Measurements from ENCODE around the gene TMEM132C. TPM values are rescaled to one million over a fixed set of nuclear protein-coding genes. Genes with fewer than 3 reads are reported as not detected.

The TMEM132C gene
- total and polyA plus RNA-seq, 9 donors: 1.6 to 38.4 (median 9.4) TPM

- Histone ChIP-seq H3K27me3 (no peaks in the 10 kb centered on the region), H3K27ac (no peak overlapping the region), H3K36me3 (no peaks in the 10 kb centered on the region), H3K9me3 (no peaks in the 10 kb centered on the region), H3K4me3 (no peak overlapping the region), H3K4me1 (ENCODE audit: insufficient read depth) (no peaks in the 10 kb centered on the region)
- intact Hi-C loops (cut with DNase I): no loop called here
- no peak for TF ChIP-seq POLR2A (IDR thresholded peaks at IDR 0.05)
- TF ChIP-seq CTCF (IDR thresholded peaks at IDR 0.05): no peak
- no peak for TF ChIP-seq EP300 (IDR thresholded peaks at IDR 0.05)
- DNase-seq: no peak
- 57 to 82% (median 82%) methylated on average over 1 of the region's 1 CpG for WGBS, 3 donors
These were observed 132.3 kb downstream of the TMEM132C start for GRCh38 chr12:128399253-128399652.

GRCh38 chr12:128402486-128403243, 135.7 kb downstream of the TMEM132C start:
- H3K9me3 ChIP-seq: no peaks in the 10 kb centered on the region
- no peaks in the 10 kb centered on the region for H3K27me3 ChIP-seq
- H3K4me3 ChIP-seq: no peak overlapping the region
- DNase-seq: no peak
- H3K27ac ChIP-seq: no peak overlapping the region
- no peaks in the 10 kb centered on the region for H3K36me3 ChIP-seq
- 58 to 70% (median 62%) methylated on average over 16 of the region's 16 CpGs for WGBS, 3 donors
- no peak for TF ChIP-seq POLR2A (IDR thresholded peaks at IDR 0.05)
- TF ChIP-seq EP300 (IDR thresholded peaks at IDR 0.05): no peak
- TF ChIP-seq CTCF (IDR thresholded peaks at IDR 0.05): no peak
- intact Hi-C loops (cut with DNase I): no loop called here
- no peaks in the 10 kb centered on the region for H3K4me1 ChIP-seq (ENCODE audit: insufficient read depth)

- H3K4me1 ChIP-seq (ENCODE audit: insufficient read depth): no peaks in the 10 kb centered on the region
- no peaks in the 10 kb centered on the region for H3K36me3 ChIP-seq
- no peak overlapping the region for H3K4me3 ChIP-seq
- WGBS, 3 donors: 13 to 26% (median 18%) methylated on average over 9 of the region's 9 CpGs
- H3K27ac ChIP-seq: no peak overlapping the region
- H3K27me3 ChIP-seq: no peaks in the 10 kb centered on the region
- H3K9me3 ChIP-seq: no peaks in the 10 kb centered on the region
- intact Hi-C loops (cut with DNase I): no loop called here
- TF ChIP-seq EP300 (IDR thresholded peaks at IDR 0.05) (no peak), POLR2A (IDR thresholded peaks at IDR 0.05) (no peak), CTCF (IDR thresholded peaks at IDR 0.05) (no peak)
- no peak for DNase-seq
These were observed 141.7 kb downstream of the TMEM132C start for GRCh38 chr12:128408669-128409068.

GRCh38 chr12:128415036-128415560, 148.1 kb downstream of the TMEM132C start:
- H3K27ac ChIP-seq: no peak overlapping the region
- TF ChIP-seq POLR2A (IDR thresholded peaks at IDR 0.05) (no peak), EP300 (IDR thresholded peaks at IDR 0.05) (no peak), CTCF (IDR thresholded peaks at IDR 0.05) (no peak)
- no peaks in the 10 kb centered on the region for H3K36me3 ChIP-seq
- 91 to 93% (median 93%) methylated on average over 27 of the region's 27 CpGs for WGBS, 3 donors
- DNase-seq: no peak
- no peaks in the 10 kb centered on the region for H3K9me3 ChIP-seq
- intact Hi-C loops (cut with DNase I): no loop called here
- H3K4me1 ChIP-seq (ENCODE audit: insufficient read depth): no peaks in the 10 kb centered on the region
- H3K27me3 ChIP-seq: no peaks in the 10 kb centered on the region
- no peak overlapping the region for H3K4me3 ChIP-seq
